Measurements from ENCODE around the gene HAUS3. TPM values are rescaled to one million over a fixed set of nuclear protein-coding genes. Genes with fewer than 3 reads are reported as not detected.

The HAUS3 gene
- total RNA-seq, 1 experiment from 2014 or later: 9.5 TPM

DNA sequence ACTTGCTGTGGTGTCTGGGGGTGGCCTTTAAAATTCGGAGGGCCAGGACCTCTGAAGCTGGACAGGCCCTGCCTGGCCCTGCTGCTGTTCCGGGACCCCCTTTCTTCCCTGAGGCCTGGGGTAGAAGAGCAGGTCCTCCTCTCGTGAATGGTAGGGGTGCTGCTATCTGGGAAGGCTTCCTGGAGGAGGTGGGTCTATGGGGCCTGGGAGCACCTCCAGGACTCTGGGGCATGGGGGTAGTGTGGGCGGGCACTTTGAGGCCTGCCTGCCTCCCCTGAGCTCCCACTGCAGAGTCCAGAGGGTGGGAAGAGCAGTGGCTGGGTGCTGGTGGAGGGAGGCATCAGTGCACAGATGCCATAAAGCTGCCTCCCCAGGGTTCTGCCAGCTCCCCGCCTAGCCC is 24.9 kb upstream of the HAUS3 start:
- Histone ChIP-seq H3K9ac (ENCODE audit: low read length) (no peak overlapping the region), H2AFZ (ENCODE audit: low read length) (no peak overlapping the region), H3K79me2 (ENCODE audit: low read length) (no peaks in the 10 kb centered on the region), H3K27me3 (ENCODE audit: low read length) (no peaks in the 10 kb centered on the region), H3F3A (ENCODE audit: low read length, unreplicated experiment) (no peaks in the 10 kb centered on the region), H3K9me2 (replicated peaks; ENCODE audit: low read length) (no peaks in the 10 kb centered on the region), H4K20me1 (ENCODE audit: low read length) (no peaks in the 10 kb centered on the region), H3K9me3 (ENCODE audit: low read length) (no peaks in the 10 kb centered on the region), H3K27ac (ENCODE audit: low read length) (no peak overlapping the region), H3K4me1 (ENCODE audit: insufficient read depth, low read length) (peaks cover 4% of the 10 kb centered on the region; the same call in 1 of the 2 replicates), H3K4me3 (ENCODE audit: low read length) (no peak overlapping the region), H3K4me2 (ENCODE audit: low read length) (no peak overlapping the region), H3K36me3 (ENCODE audit: low read depth, low read length) (no peaks in the 10 kb centered on the region)
- CTCF ChIA-PET: no interaction called here
- ATAC-seq (no peak), DNase-seq (no peak)
- TF ChIP-seq EZH2phosphoT487 (IDR thresholded peaks at IDR 0.05; ENCODE audit: borderline replicate concordance, low read length) (no peak), EZH2 (IDR thresholded peaks at IDR 0.05; ENCODE audit: low read length, unreplicated experiment) (no peak)
- TF ChIP-seq, protein P1, sequence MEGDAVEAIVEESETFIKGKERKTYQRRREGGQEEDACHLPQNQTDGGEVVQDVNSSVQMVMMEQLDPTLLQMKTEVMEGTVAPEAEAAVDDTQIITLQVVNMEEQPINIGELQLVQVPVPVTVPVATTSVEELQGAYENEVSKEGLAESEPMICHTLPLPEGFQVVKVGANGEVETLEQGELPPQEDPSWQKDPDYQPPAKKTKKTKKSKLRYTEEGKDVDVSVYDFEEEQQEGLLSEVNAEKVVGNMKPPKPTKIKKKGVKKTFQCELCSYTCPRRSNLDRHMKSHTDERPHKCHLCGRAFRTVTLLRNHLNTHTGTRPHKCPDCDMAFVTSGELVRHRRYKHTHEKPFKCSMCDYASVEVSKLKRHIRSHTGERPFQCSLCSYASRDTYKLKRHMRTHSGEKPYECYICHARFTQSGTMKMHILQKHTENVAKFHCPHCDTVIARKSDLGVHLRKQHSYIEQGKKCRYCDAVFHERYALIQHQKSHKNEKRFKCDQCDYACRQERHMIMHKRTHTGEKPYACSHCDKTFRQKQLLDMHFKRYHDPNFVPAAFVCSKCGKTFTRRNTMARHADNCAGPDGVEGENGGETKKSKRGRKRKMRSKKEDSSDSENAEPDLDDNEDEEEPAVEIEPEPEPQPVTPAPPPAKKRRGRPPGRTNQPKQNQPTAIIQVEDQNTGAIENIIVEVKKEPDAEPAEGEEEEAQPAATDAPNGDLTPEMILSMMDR (conservative IDR thresholded peaks at IDR 0.05; ENCODE audit: low read depth, low read length): no peak
- POLR2A ChIA-PET (ENCODE audit: unreplicated experiment): no interaction called here
- intact Hi-C loops (cut with micrococcal nuclease): no loop called here
- no TSS peak for BruUV-seq (replicated peaks)

DNA sequence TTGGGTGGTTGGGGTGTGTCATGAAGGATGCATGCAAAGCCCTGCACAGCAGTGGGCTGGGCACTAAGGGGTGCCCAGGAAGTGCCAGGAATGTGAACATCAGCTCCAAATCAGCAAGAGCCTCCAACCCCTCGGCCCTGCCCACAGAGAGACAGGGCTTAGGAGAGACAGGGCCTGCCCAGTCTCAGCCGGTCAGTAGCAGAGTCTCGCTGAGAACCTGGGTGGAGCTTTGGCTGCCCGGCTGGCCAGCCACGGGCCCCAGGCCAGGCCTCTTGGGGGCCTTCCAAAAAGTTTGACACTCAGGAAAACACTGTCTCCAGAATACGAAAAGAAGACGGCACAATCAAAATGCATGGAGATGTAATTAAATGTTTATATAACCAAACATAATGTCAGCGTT is 24.3 kb upstream of the HAUS3 start:
- Histone ChIP-seq H3K9me2 (replicated peaks; ENCODE audit: low read length) (no peaks in the 10 kb centered on the region), H3K79me2 (ENCODE audit: low read length) (no peaks in the 10 kb centered on the region), H3K4me3 (ENCODE audit: low read length) (no peak overlapping the region), H3K27ac (ENCODE audit: low read length) (no peak overlapping the region), H3K36me3 (ENCODE audit: low read depth, low read length) (no peaks in the 10 kb centered on the region), H3F3A (ENCODE audit: low read length, unreplicated experiment) (no peaks in the 10 kb centered on the region), H3K9ac (ENCODE audit: low read length) (no peak overlapping the region), H3K27me3 (ENCODE audit: low read length) (no peaks in the 10 kb centered on the region), H4K20me1 (ENCODE audit: low read length) (no peaks in the 10 kb centered on the region), H3K4me1 (ENCODE audit: insufficient read depth, low read length) (peaks cover 4% of the 10 kb centered on the region; the same call in 1 of the 2 replicates), H2AFZ (ENCODE audit: low read length) (no peak overlapping the region), H3K4me2 (ENCODE audit: low read length) (no peak overlapping the region), H3K9me3 (ENCODE audit: low read length) (no peaks in the 10 kb centered on the region)
- no peak for DNase-seq
- TF ChIP-seq, protein P1 (conservative IDR thresholded peaks at IDR 0.05; ENCODE audit: low read depth, low read length): no peak
- TF ChIP-seq EZH2phosphoT487 (IDR thresholded peaks at IDR 0.05; ENCODE audit: borderline replicate concordance, low read length) (no peak), EZH2 (IDR thresholded peaks at IDR 0.05; ENCODE audit: low read length, unreplicated experiment) (no peak)
- BruUV-seq (replicated peaks): no TSS peak
- intact Hi-C loops (cut with micrococcal nuclease): no loop called here
- POLR2A ChIA-PET (ENCODE audit: unreplicated experiment): no interaction called here
- ATAC-seq: no peak
- CTCF ChIA-PET: no interaction called here

DNA sequence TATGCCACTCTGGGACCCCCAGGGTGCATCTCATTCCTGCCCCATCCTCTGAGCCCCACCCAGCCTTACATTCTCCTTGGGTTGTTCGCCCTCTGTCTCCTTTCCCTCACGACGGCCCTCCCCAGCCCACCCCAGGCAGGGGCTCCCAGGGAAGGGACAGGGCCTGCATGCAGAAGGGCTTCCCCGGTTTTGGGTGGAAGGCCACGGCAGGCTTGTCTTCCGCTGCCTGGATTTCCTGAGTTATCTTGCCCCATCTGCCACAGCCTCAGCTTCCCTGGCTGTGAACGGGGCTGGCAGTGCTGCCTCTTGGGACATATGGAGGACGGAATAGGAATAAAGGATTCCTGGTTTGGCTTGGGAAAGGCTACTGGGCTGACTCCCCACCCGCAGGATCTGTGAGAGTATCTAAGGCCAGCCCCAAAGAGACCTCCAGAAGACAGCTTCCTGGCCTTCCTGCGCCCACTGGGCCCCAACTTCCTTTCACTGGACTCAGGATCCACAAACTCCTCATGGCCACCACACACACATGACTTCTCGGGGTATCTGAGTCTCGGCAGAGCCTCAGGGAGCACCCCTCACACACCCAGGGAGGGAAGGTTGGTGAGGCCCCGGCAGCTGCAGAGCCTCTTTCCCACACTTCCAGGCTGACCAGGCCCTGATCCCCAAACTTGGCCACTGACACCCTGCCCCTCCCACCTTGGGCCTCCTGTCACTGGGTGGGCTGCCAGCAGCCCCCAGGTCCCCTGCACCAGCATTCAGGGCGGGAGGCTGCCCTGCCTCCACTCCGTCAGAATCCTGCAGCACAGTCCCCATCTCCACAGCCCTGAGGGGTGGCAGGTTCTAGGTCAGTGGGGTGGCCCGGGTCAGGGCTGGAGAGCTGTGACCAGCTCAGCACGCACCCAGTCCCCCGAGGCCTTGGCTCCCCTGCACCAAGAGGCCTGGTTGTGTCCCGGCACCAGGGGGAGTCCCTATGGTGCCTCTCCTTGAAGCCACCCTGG is 23.5 kb upstream of the HAUS3 start:
- Histone ChIP-seq H3K4me2 (ENCODE audit: low read length) (no peak overlapping the region), H3K9me2 (replicated peaks; ENCODE audit: low read length) (no peaks in the 10 kb centered on the region), H4K20me1 (ENCODE audit: low read length) (no peaks in the 10 kb centered on the region), H2AFZ (ENCODE audit: low read length) (no peak overlapping the region), H3K79me2 (ENCODE audit: low read length) (peaks cover 8% of the 10 kb centered on the region; the same call in 1 of the 2 replicates), H3K4me3 (ENCODE audit: low read length) (no peak overlapping the region), H3K36me3 (ENCODE audit: low read depth, low read length) (no peaks in the 10 kb centered on the region), H3K9ac (ENCODE audit: low read length) (no peak overlapping the region), H3K9me3 (ENCODE audit: low read length) (no peaks in the 10 kb centered on the region), H3F3A (ENCODE audit: low read length, unreplicated experiment) (no peaks in the 10 kb centered on the region), H3K4me1 (ENCODE audit: insufficient read depth, low read length) (peaks cover 8% of the 10 kb centered on the region; the same call in 1 of the 2 replicates), H3K27ac (ENCODE audit: low read length) (no peak overlapping the region), H3K27me3 (ENCODE audit: low read length) (no peaks in the 10 kb centered on the region)
- intact Hi-C loops (cut with micrococcal nuclease): no loop called here
- TF ChIP-seq EZH2phosphoT487 (IDR thresholded peaks at IDR 0.05; ENCODE audit: borderline replicate concordance, low read length): no peak
- TF ChIP-seq, protein P1 (conservative IDR thresholded peaks at IDR 0.05; ENCODE audit: low read depth, low read length): no peak
- TF ChIP-seq EZH2 (IDR thresholded peaks at IDR 0.05; ENCODE audit: low read length, unreplicated experiment): no peak
- POLR2A ChIA-PET (ENCODE audit: unreplicated experiment): no interaction called here
- DNase-seq (no peak), ATAC-seq (no peak)
- CTCF ChIA-PET: no interaction called here
- BruUV-seq (replicated peaks): no TSS peak
